Activated naive CD8-positive, alpha-beta T cell treated with anti-CD3 and anti-CD28 coated beads, Interleukin-2, amount 10 ng/mL, durations not matched to agents 7 days and 5 days (primary cell): ENCODE results near the gene KIAA1958. TPM values are rescaled to one million over a fixed set of nuclear protein-coding genes. Genes with fewer than 3 reads are reported as not detected.

Experiments
- ATAC-seq: fragments of 150-1000 bp; cut with Tn5 transposase; one replicate; pipeline ENCODE4 v1.10.0; 2021; ENCODE audit warnings: low read depth, moderate library complexity
- POLR2A ChIA-PET: fragments of 350-600 bp; sonication (Branson Sonifier 250); formaldehyde crosslinking; loops from one replicate; lab custom pipeline; 2021; ENCODE audit warnings: antibody characterized with exemption; lab: Charles Lee
- DNase-seq: peaks from one replicate; pipeline ENCODE4 v3.0.0; 2021
- H3K27ac Mint-ChIP-seq: one replicate; pipeline ENCODE4 v1.8.0; 2022; ENCODE audit warnings: mild to moderate bottlenecking, mixed read lengths
- H3K27me3 Mint-ChIP-seq: one replicate; pipeline ENCODE4 v1.8.0; 2022; ENCODE audit warnings: mild to moderate bottlenecking, moderate library complexity, mixed read lengths
- H3K36me3 Mint-ChIP-seq: one replicate; pipeline ENCODE4 v1.8.0; 2021; ENCODE audit warnings: mild to moderate bottlenecking, mixed read lengths
- H3K4me1 Mint-ChIP-seq: one replicate; pipeline ENCODE4 v1.8.0; 2021; ENCODE audit warnings: mixed read lengths
- H3K4me3 Mint-ChIP-seq: one replicate; pipeline ENCODE4 v1.8.0; 2022; ENCODE audit warnings: mild to moderate bottlenecking, moderate library complexity, mixed read lengths
- H3K9me3 Mint-ChIP-seq: one replicate; pipeline ENCODE4 v1.8.0; 2021; ENCODE audit warnings: mixed read lengths
- total RNA-seq, 2 experiments: library from RNA; stranded (reverse); gene quantifications; one replicate each; pipeline ENCODE4 v1.2.3, GENCODE V29; 2021

Gene KIAA1958
- total RNA-seq, 2 experiments from 2014 or later = 13.3 to 15.0 TPM

- POLR2A ChIA-PET = no interaction called here
- ATAC-seq (no peak), DNase-seq (no peak)
- Mint-ChIP-seq H3K36me3 (no peaks in the 10 kb centered on the region), H3K27me3 (no peaks in the 10 kb centered on the region), H3K4me3 (no peak overlapping the region), H3K27ac (no peak overlapping the region), H3K9me3 (no peaks in the 10 kb centered on the region), H3K4me1 (no peaks in the 10 kb centered on the region)
Measured at GRCh38 chr9:112520656-112521055, 34.0 kb downstream of the KIAA1958 start.

GRCh38 chr9:112526973-112527372, 40.3 kb downstream of the KIAA1958 start:
- ATAC-seq (no peak), DNase-seq (no peak)
- Mint-ChIP-seq H3K9me3 (no peaks in the 10 kb centered on the region), H3K4me1 (no peaks in the 10 kb centered on the region), H3K4me3 (no peak overlapping the region), H3K27me3 (no peaks in the 10 kb centered on the region), H3K36me3 (peaks cover 1% of the 10 kb centered on the region), H3K27ac (no peak overlapping the region)
- POLR2A ChIA-PET = no interaction called here

- Mint-ChIP-seq H3K9me3 (no peaks in the 10 kb centered on the region), H3K27me3 (no peaks in the 10 kb centered on the region), H3K27ac (peak overlapping the region; percentile 5), H3K4me3 (no peak overlapping the region), H3K36me3 (peaks cover 1% of the 10 kb centered on the region), H3K4me1 (no peaks in the 10 kb centered on the region)
- POLR2A ChIA-PET = no interaction called here
- ATAC-seq (no peak), DNase-seq (no peak)
Measured at GRCh38 chr9:112527959-112528358, 41.3 kb downstream of the KIAA1958 start.

GRCh38 chr9:112529316-112529715, 42.7 kb downstream of the KIAA1958 start:
- no peak for ATAC-seq
- DNase-seq = no peak
- Mint-ChIP-seq H3K27ac (no peak overlapping the region), H3K9me3 (peaks cover 1% of the 10 kb centered on the region), H3K4me3 (no peak overlapping the region), H3K27me3 (no peaks in the 10 kb centered on the region), H3K4me1 (peaks cover 2% of the 10 kb centered on the region), H3K36me3 (peaks cover 1% of the 10 kb centered on the region)
- POLR2A ChIA-PET = no interaction called here

- POLR2A ChIA-PET = no interaction called here
- H3K27ac Mint-ChIP-seq = no peak overlapping the region
- H3K9me3 Mint-ChIP-seq = peaks cover 1% of the 10 kb centered on the region
- H3K36me3 Mint-ChIP-seq = peaks cover 3% of the 10 kb centered on the region
- no peaks in the 10 kb centered on the region for H3K27me3 Mint-ChIP-seq
- peaks cover 2% of the 10 kb centered on the region for H3K4me1 Mint-ChIP-seq
- DNase-seq = no peak
- H3K4me3 Mint-ChIP-seq = no peak overlapping the region
- ATAC-seq = no peak
Measured at GRCh38 chr9:112530751-112531205, 44.2 kb downstream of the KIAA1958 start.

GRCh38 chr9:112531666-112532282, 45.1 kb downstream of the KIAA1958 start:
- Mint-ChIP-seq H3K4me3 (no peak overlapping the region), H3K27me3 (no peaks in the 10 kb centered on the region), H3K36me3 (peaks cover 3% of the 10 kb centered on the region), H3K4me1 (peaks cover 2% of the 10 kb centered on the region), H3K27ac (no peak overlapping the region), H3K9me3 (peaks cover 1% of the 10 kb centered on the region)
- ATAC-seq (no peak), DNase-seq (no peak)
- POLR2A ChIA-PET = no interaction called here

- Mint-ChIP-seq H3K9me3 (peaks cover 1% of the 10 kb centered on the region), H3K27me3 (no peaks in the 10 kb centered on the region), H3K36me3 (peaks cover 6% of the 10 kb centered on the region), H3K4me1 (peaks cover 2% of the 10 kb centered on the region), H3K4me3 (no peak overlapping the region), H3K27ac (no peak overlapping the region)
- DNase-seq = no peak
- ATAC-seq = no peak
- POLR2A ChIA-PET = no interaction called here
Measured at GRCh38 chr9:112532427-112532826, 45.8 kb downstream of the KIAA1958 start.

GRCh38 chr9:112533660-112534059, 47.0 kb downstream of the KIAA1958 start:
- POLR2A ChIA-PET = interaction anchor here (0.7 kb wide), 1 partner anchor 47 kb away, joined by 5 read pairs; no protein-coding TSS in a partner anchor
- Mint-ChIP-seq H3K4me3 (no peak overlapping the region), H3K27ac (no peak overlapping the region), H3K36me3 (peaks cover 9% of the 10 kb centered on the region), H3K4me1 (peaks cover 2% of the 10 kb centered on the region), H3K27me3 (no peaks in the 10 kb centered on the region), H3K9me3 (peaks cover 1% of the 10 kb centered on the region)
- ATAC-seq = no peak
- DNase-seq = no peak

- H3K27me3 Mint-ChIP-seq = no peaks in the 10 kb centered on the region
Measured at GRCh38 chr9:112535301-112535700, 48.7 kb downstream of the KIAA1958 start.

GRCh38 chr9:112535811-112536210, 49.2 kb downstream of the KIAA1958 start:
- Mint-ChIP-seq H3K36me3 (peaks cover 9% of the 10 kb centered on the region), H3K9me3 (peaks cover 1% of the 10 kb centered on the region), H3K27ac (no peak overlapping the region), H3K4me1 (peaks cover 2% of the 10 kb centered on the region), H3K27me3 (no peaks in the 10 kb centered on the region), H3K4me3 (no peak overlapping the region)
- ATAC-seq (no peak), DNase-seq (no peak)
- POLR2A ChIA-PET = no interaction called here

More at GRCh38 chr9:112535301-112535700, 48.7 kb downstream of the KIAA1958 start:
- POLR2A ChIA-PET = no interaction called here
- H3K4me1 Mint-ChIP-seq = peaks cover 2% of the 10 kb centered on the region
- H3K27ac Mint-ChIP-seq = no peak overlapping the region
- ATAC-seq = no peak
- H3K36me3 Mint-ChIP-seq = peaks cover 9% of the 10 kb centered on the region
- no peak for DNase-seq
- H3K4me3 Mint-ChIP-seq = no peak overlapping the region
- peaks cover 1% of the 10 kb centered on the region for H3K9me3 Mint-ChIP-seq

GRCh38 chr9:112537561-112537960, 50.9 kb downstream of the KIAA1958 start:
- Mint-ChIP-seq H3K36me3 (peaks cover 9% of the 10 kb centered on the region), H3K4me3 (no peak overlapping the region)
- POLR2A ChIA-PET = no interaction called here

GRCh38 chr9:112540800-112541199, 54.2 kb downstream of the KIAA1958 start:
- no peaks in the 10 kb centered on the region for H3K27me3 Mint-ChIP-seq
- DNase-seq (no peak), ATAC-seq (no peak)
- H3K36me3 Mint-ChIP-seq = peaks cover 9% of the 10 kb centered on the region
- POLR2A ChIA-PET = no interaction called here
- no peak overlapping the region for H3K27ac Mint-ChIP-seq
- H3K4me1 Mint-ChIP-seq = peaks cover 1% of the 10 kb centered on the region
- H3K4me3 Mint-ChIP-seq = no peak overlapping the region
- no peaks in the 10 kb centered on the region for H3K9me3 Mint-ChIP-seq

More at GRCh38 chr9:112537561-112537960, 50.9 kb downstream of the KIAA1958 start:
- peaks cover 2% of the 10 kb centered on the region for H3K4me1 Mint-ChIP-seq
- H3K27me3 Mint-ChIP-seq = no peaks in the 10 kb centered on the region
- no peak for DNase-seq
- no peak overlapping the region for H3K27ac Mint-ChIP-seq
- no peak for ATAC-seq
- H3K9me3 Mint-ChIP-seq = peaks cover 1% of the 10 kb centered on the region

- Mint-ChIP-seq H3K27ac (no peak overlapping the region), H3K9me3 (peaks cover 5% of the 10 kb centered on the region), H3K4me1 (peaks cover 8% of the 10 kb centered on the region), H3K36me3 (peaks cover 15% of the 10 kb centered on the region), H3K4me3 (no peak overlapping the region), H3K27me3 (no peaks in the 10 kb centered on the region)
- POLR2A ChIA-PET = no interaction called here
- DNase-seq = no peak
- ATAC-seq = no peak
Measured at GRCh38 chr9:112541685-112542084, 55.1 kb downstream of the KIAA1958 start.

GRCh38 chr9:112542593-112543292, 56.1 kb downstream of the KIAA1958 start:
- H3K4me1 Mint-ChIP-seq = peaks cover 8% of the 10 kb centered on the region
- peaks cover 10% of the 10 kb centered on the region for H3K36me3 Mint-ChIP-seq
- peaks cover 5% of the 10 kb centered on the region for H3K9me3 Mint-ChIP-seq
- no peak overlapping the region for H3K4me3 Mint-ChIP-seq
- no peak for ATAC-seq
- DNase-seq = no peak
- no peaks in the 10 kb centered on the region for H3K27me3 Mint-ChIP-seq
- POLR2A ChIA-PET = no interaction called here
- H3K27ac Mint-ChIP-seq = no peak overlapping the region
